AG04450 (cell line): ENCODE results near the gene MLF1. TPM values are rescaled to one million over a fixed set of nuclear protein-coding genes. Genes with fewer than 3 reads are reported as not detected.
"Not testable (repeated sequence)": the region's sequence is repeated elsewhere in the genome, so short reads cannot be mapped to it uniquely, and the experiment has no call there.

Experiments used
- CTCF ChIA-PET: fragments of 300-600, 350-600 bp; formaldehyde crosslinking; extraction: SDS; loops from one replicate; lab custom pipeline; 2022; ENCODE audit warnings: antibody characterized with exemption, inconsistent platforms; lab: Charles Lee
- POLR2A ChIA-PET: fragments of 350-600 bp; formaldehyde crosslinking; extraction: SDS; loops from one replicate; lab custom pipeline; 2021; ENCODE audit warnings: antibody characterized with exemption, inconsistent platforms; lab: Yijun Ruan, JAX
- DNase-seq: peaks from one replicate; pipeline ENCODE4 v3.0.0-alpha.2; 2011; ENCODE audit warnings: low read depth, low spot score
- H3K27ac ChIP-seq: one replicate; pipeline ENCODE4 v1.5.1; 2012; ENCODE audit warnings: low read depth, low read length, control low read depth
- H3K27me3 ChIP-seq: one replicate; pipeline ENCODE4 v1.6.0; 2012; ENCODE audit warnings: low read length; ENCODE audit not compliant: control insufficient read depth, insufficient read depth
- H3K4me3 ChIP-seq: 2 replicates; pipeline ENCODE4 v1.5.1; 2011; ENCODE audit warnings: mild to moderate bottlenecking, low read depth, low read length, control low read depth
- H3K9me3 ChIP-seq: 2 replicates; pipeline ENCODE4 v1.5.1; 2012; ENCODE audit warnings: low read length; ENCODE audit not compliant: control insufficient read depth, insufficient read depth
- CTCF ChIP-seq: IDR thresholded peaks from 2 replicates; pipeline ENCODE4 v1.5.1; 2011; ENCODE audit warnings: low read depth, low read length, control low read depth, inconsistent platforms
- polyA plus RNA-seq: library from polyadenylated mRNA; depleted of rRNA; stranded (reverse); fragments of >200 nt; gene quantifications from 2 replicates; pipeline ENCODE4 v1.2.3, GENCODE V29; 2011

Gene MLF1
- polyA plus RNA-seq, 1 experiment: 10.1 TPM

DNA sequence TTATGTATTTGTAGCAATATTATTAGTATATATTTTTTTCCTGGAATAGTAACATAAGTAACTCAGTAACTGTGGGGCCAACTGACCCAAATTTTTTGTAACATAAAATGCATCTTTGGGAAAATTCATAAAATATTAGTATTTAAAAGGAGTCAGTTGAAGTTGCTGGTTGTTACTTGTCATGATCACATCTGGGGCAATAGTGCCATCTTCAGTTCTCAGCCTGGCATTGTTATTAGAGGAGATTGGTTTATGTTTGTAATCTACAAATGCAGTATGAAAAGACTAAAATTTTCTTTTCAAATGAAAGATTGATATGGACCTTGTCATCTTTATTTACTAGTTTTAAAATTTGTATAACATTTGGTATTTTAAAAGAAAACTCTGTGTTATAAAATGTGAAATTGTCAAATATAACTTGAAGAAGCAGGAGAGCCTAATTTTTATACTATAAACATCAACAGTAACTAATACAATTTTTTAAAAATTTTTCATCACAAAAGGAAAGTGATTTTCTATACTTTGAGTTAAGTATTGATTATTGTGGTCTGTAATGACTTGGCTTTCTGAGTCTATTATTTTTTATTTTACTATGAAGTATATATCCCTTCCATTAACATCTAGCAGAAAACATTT, 38.8 kb upstream of the MLF1 start:
- Histone ChIP-seq H3K27me3 (no peaks in the 10 kb centered on the region), H3K27ac (no peak overlapping the region), H3K4me3 (no peak overlapping the region), H3K9me3 (no peaks in the 10 kb centered on the region)
- TF ChIP-seq CTCF: peak; percentile 66
- CTCF ChIA-PET: interaction anchor here (0.6 to 4.3 kb wide), 21 partner anchors 7 to 1000 kb away, joined by 3 to 45 read pairs (median 3); partner anchors contain the start of gene MLF1
- peak; percentile 23 for DNase-seq
- POLR2A ChIA-PET: no interaction called here

DNA sequence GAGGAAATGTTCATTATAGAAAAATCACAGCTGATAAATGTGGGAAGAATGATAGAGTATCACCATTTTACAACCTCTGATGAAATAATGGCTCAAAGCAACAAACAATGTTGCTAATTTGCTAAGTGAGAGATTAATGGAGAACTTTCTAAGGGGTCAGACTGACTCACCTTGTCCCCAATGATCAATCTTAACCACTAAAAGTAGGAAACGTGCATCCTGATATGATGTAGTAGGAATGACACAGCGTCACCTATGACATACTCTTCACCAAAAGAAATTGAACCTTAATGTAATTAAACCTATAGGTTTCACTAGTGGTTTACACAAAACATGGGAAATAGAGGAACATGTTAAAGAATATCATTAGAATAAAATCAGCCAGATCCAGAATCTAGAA, 35.1 kb upstream of the MLF1 start:
- TF ChIP-seq CTCF: no peak

GRCh38 chr3:158539414-158540014, 31.5 kb upstream of the MLF1 start:
- CTCF ChIA-PET: interaction anchor here (0.5 to 4.1 kb wide), 47 partner anchors 8 to 1007 kb away, joined by 3 to 53 read pairs (median 4); partner anchors contain the start of genes GFM1, LXN, MFSD1 and MLF1
- POLR2A ChIA-PET: no interaction called here
- peak; percentile 16 for DNase-seq
- Histone ChIP-seq H3K27me3 (no peaks in the 10 kb centered on the region), H3K9me3 (no peaks in the 10 kb centered on the region), H3K27ac (no peak overlapping the region), H3K4me3 (no peak overlapping the region)
- TF ChIP-seq CTCF: peak; percentile 60

More for the DNA sequence above, 35.1 kb upstream of the MLF1 start:
- Histone ChIP-seq H3K9me3 (no peaks in the 10 kb centered on the region), H3K4me3 (no peak overlapping the region), H3K27ac (no peak overlapping the region), H3K27me3 (no peaks in the 10 kb centered on the region)
- CTCF ChIA-PET: interaction anchor here (1.4 kb wide), 1 partner anchor 929 kb away, joined by 5 read pairs; no protein-coding TSS in a partner anchor
- no peak for DNase-seq
- POLR2A ChIA-PET: no interaction called here

DNA sequence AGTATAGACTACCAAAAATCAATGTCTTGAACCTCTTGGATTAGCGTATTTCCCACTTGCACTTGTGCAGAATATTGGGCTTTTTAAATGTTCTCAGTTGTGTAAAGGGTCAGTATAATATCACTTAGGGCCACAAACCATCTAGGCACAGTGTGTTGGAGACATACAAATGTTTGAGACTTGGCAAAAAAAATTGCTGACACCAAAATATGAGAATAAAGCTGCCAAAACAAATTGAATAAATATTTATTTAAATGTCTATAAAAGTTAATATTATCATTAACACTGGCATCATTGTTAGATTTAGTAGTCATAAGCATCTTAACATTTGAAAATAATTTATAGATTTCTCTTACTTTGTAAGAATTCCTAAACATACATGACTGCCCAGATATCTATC, 30.9 kb upstream of the MLF1 start:
- ChIA-PET CTCF (interaction anchor here (0.6 to 4.1 kb wide), 29 partner anchors 9 to 933 kb away, joined by 3 to 53 read pairs (median 6); partner anchors contain the start of genes GFM1 and MLF1), POLR2A (no interaction called here)
- H3K27me3 ChIP-seq: no peaks in the 10 kb centered on the region
- no peak for TF ChIP-seq CTCF
- H3K27ac ChIP-seq: no peak overlapping the region
- no peaks in the 10 kb centered on the region for H3K9me3 ChIP-seq
- no peak for DNase-seq
- H3K4me3 ChIP-seq: no peak overlapping the region

- CTCF ChIA-PET: interaction anchor here (0.6 to 4.5 kb wide), 4 partner anchors 9 to 712 kb away, joined by 3 to 27 read pairs (median 3); no protein-coding TSS in a partner anchor
- peak; percentile 20 for DNase-seq
- Histone ChIP-seq H3K4me3 (no peak overlapping the region), H3K27me3 (no peaks in the 10 kb centered on the region), H3K27ac (no peak overlapping the region), H3K9me3 (no peaks in the 10 kb centered on the region)
- no peak for TF ChIP-seq CTCF
- POLR2A ChIA-PET: no interaction called here
Observed at GRCh38 chr3:158548691-158549090, 22.3 kb upstream of the MLF1 start.

DNA sequence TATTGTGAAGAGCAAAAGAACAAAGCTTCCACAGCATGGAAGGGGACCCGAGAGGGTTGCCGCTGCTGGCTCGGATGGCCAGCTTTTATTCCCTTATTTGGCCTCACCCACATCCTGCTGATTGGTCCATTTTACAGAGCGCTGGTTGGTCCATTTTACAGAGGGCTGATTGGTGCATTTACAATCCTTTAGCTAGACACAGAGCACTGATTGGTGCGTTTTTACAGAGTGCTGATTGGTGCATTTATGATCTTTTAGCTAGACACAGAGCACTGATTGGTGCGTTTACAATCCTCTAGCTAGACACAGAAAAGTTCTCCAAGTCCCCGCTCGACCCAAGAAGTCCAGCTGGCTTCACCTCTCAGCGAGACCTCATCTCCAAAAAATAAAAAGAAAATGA, 21.1 kb upstream of the MLF1 start:
- H3K9me3 ChIP-seq, POLR2A ChIA-PET, H3K27me3 ChIP-seq, H3K27ac ChIP-seq, H3K4me3 ChIP-seq, DNase-seq: not testable (repeated sequence)
- CTCF ChIA-PET: interaction anchor here (0.7 to 4.5 kb wide), 2 partner anchors 9 to 10 kb away, joined by 5 to 27 read pairs; no protein-coding TSS in a partner anchor
